ENCODE results near the gene LHX1.

Gene LHX1

DNA sequence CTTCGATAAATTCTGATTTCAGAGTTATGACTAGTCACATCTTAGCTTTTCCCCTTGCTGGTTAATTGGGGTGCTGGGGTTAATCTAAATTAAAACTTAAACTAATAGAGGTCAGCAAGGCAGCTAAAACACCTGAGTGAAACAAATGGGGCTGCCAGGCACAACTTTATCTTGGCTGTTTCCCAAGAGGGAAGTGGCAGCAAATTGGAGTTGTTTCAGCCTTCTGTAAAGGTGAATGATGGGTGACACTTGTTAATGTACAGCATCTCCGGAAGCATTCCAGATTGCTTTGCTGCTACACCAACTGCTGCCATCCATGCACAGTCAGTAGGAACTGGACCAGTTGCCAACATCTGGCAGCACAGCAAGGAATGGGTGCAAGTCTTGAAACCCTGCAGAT, 55.4 kb downstream of the LHX1 start (continued):
- TF ChIP-seq SNAI2 (CRISPR knock-in tag; IDR thresholded peaks at IDR 0.05): no peak

- no peak for ATAC-seq
- no peak; the same call in 1 of the 2 replicates for TF ChIP-seq TCF4 (CRISPR knock-in tag; IDR thresholded peaks at IDR 0.05; ENCODE audit: borderline replicate concordance)
- TF ChIP-seq ZC3H10 (CRISPR knock-in tag; IDR thresholded peaks at IDR 0.05): no peak
- no peak for TF ChIP-seq ESRRG (CRISPR knock-in tag; IDR thresholded peaks at IDR 0.05)
- TF ChIP-seq GLIS3 (CRISPR knock-in tag; IDR thresholded peaks at IDR 0.05): no peak
- TF ChIP-seq, protein P1, sequence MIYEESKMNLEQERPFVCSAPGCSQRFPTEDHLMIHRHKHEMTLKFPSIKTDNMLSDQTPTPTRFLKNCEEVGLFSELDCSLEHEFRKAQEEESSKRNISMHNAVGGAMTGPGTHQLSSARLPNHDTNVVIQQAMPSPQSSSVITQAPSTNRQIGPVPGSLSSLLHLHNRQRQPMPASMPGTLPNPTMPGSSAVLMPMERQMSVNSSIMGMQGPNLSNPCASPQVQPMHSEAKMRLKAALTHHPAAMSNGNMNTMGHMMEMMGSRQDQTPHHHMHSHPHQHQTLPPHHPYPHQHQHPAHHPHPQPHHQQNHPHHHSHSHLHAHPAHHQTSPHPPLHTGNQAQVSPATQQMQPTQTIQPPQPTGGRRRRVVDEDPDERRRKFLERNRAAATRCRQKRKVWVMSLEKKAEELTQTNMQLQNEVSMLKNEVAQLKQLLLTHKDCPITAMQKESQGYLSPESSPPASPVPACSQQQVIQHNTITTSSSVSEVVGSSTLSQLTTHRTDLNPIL (CRISPR knock-in tag; IDR thresholded peaks at IDR 0.05; ENCODE audit: low read depth): no peak
- no peak for TF ChIP-seq ZFP3 (CRISPR knock-in tag; IDR thresholded peaks at IDR 0.05)
- TF ChIP-seq RARB (CRISPR knock-in tag; IDR thresholded peaks at IDR 0.05): no peak
- TF ChIP-seq, protein P2, sequence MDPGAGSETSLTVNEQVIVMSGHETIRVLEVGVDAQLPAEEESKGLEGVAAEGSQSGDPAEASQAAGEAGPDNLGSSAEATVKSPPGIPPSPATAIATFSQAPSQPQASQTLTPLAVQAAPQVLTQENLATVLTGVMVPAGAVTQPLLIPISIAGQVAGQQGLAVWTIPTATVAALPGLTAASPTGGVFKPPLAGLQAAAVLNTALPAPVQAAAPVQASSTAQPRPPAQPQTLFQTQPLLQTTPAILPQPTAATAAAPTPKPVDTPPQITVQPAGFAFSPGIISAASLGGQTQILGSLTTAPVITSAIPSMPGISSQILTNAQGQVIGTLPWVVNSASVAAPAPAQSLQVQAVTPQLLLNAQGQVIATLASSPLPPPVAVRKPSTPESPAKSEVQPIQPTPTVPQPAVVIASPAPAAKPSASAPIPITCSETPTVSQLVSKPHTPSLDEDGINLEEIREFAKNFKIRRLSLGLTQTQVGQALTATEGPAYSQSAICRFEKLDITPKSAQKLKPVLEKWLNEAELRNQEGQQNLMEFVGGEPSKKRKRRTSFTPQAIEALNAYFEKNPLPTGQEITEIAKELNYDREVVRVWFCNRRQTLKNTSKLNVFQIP (CRISPR knock-in tag; IDR thresholded peaks at IDR 0.05; ENCODE audit: borderline replicate concordance, low read depth): no peak
- no peak for TF ChIP-seq PPARA (CRISPR knock-in tag; IDR thresholded peaks at IDR 0.05; ENCODE audit: borderline replicate concordance)
- TF ChIP-seq OSR1 (CRISPR knock-in tag; IDR thresholded peaks at IDR 0.05): no peak
- TF ChIP-seq, protein P3, sequence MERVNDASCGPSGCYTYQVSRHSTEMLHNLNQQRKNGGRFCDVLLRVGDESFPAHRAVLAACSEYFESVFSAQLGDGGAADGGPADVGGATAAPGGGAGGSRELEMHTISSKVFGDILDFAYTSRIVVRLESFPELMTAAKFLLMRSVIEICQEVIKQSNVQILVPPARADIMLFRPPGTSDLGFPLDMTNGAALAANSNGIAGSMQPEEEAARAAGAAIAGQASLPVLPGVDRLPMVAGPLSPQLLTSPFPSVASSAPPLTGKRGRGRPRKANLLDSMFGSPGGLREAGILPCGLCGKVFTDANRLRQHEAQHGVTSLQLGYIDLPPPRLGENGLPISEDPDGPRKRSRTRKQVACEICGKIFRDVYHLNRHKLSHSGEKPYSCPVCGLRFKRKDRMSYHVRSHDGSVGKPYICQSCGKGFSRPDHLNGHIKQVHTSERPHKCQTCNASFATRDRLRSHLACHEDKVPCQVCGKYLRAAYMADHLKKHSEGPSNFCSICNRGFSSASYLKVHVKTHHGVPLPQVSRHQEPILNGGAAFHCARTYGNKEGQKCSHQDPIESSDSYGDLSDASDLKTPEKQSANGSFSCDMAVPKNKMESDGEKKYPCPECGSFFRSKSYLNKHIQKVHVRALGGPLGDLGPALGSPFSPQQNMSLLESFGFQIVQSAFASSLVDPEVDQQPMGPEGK (CRISPR knock-in tag; IDR thresholded peaks at IDR 0.05; ENCODE audit: borderline replicate concordance): no peak
- no peak for TF ChIP-seq TOX (CRISPR knock-in tag; IDR thresholded peaks at IDR 0.05; ENCODE audit: borderline replicate concordance)
- no peak for TF ChIP-seq CSDC2 (CRISPR knock-in tag; IDR thresholded peaks at IDR 0.05)
- TF ChIP-seq SNAI2 (CRISPR knock-in tag; IDR thresholded peaks at IDR 0.05): no peak
- no peak for TF ChIP-seq ARNTL (CRISPR knock-in tag; IDR thresholded peaks at IDR 0.05; ENCODE audit: borderline replicate concordance, low read depth)
- TF ChIP-seq BACH2 (CRISPR knock-in tag; IDR thresholded peaks at IDR 0.05; ENCODE audit: borderline replicate concordance): no peak
- no peak for TF ChIP-seq ZFP30 (CRISPR knock-in tag; IDR thresholded peaks at IDR 0.05)
- TF ChIP-seq ISL1 (CRISPR knock-in tag; IDR thresholded peaks at IDR 0.05): no peak
- no peak for TF ChIP-seq ZNF8 (CRISPR knock-in tag; IDR thresholded peaks at IDR 0.05)
These were observed 56.0 kb downstream of the LHX1 start for GRCh38 chr17:36993227-36993626.
